Measurements from ENCODE around the gene TUBGCP5.

Gene TUBGCP5

GRCh38 chr15:23055316-23055715 is 15.9 kb upstream of the TUBGCP5 start:
- TF ChIP-seq CTCF (IDR thresholded peaks at IDR 0.05; ENCODE audit: low read depth, low read length, poor library complexity, severe bottlenecking): no peak
- no peak for TF ChIP-seq EZH2phosphoT487 (IDR thresholded peaks at IDR 0.05; ENCODE audit: borderline replicate concordance, low read length)
- Histone ChIP-seq H3K4me3 (ENCODE audit: low read length) (no peak overlapping the region), H3K4me1 (ENCODE audit: control insufficient read depth, low read length) (no peaks in the 10 kb centered on the region), H3F3A (ENCODE audit: control insufficient read depth, insufficient read depth) (no peaks in the 10 kb centered on the region), H3K27me3 (ENCODE audit: control insufficient read depth, low read length) (no peaks in the 10 kb centered on the region; the same call in 1 of the 2 replicates), H3K9me2 (replicated peaks; ENCODE audit: control insufficient read depth, low read length) (no peaks in the 10 kb centered on the region), H3K4me2 (ENCODE audit: low read length) (no peak overlapping the region), H3K36me3 (ENCODE audit: control insufficient read depth, low read length) (no peaks in the 10 kb centered on the region), H3K9me3 (ENCODE audit: control insufficient read depth, insufficient read depth, low read length) (no peaks in the 10 kb centered on the region), H3K27ac (ENCODE audit: low read depth, low read length) (no peak overlapping the region), H3K79me2 (ENCODE audit: control insufficient read depth, low read length) (no peaks in the 10 kb centered on the region), H4K20me1 (ENCODE audit: control insufficient read depth, insufficient read depth, low read depth, low read length) (no peaks in the 10 kb centered on the region)

GRCh38 chr15:23052522-23052921 is 13.2 kb upstream of the TUBGCP5 start:
- no peaks in the 10 kb centered on the region for H3K79me2 ChIP-seq (ENCODE audit: control insufficient read depth, low read length)
- no peaks in the 10 kb centered on the region for H3K9me3 ChIP-seq (ENCODE audit: control insufficient read depth, insufficient read depth, low read length)
- no peak overlapping the region for H3K4me2 ChIP-seq (ENCODE audit: low read length)
- H3K27ac ChIP-seq (ENCODE audit: low read depth, low read length): no peak overlapping the region
- H3K9me2 ChIP-seq (replicated peaks; ENCODE audit: control insufficient read depth, low read length): no peaks in the 10 kb centered on the region
- no peaks in the 10 kb centered on the region for H3K4me1 ChIP-seq (ENCODE audit: control insufficient read depth, low read length)
- no peaks in the 10 kb centered on the region for H3F3A ChIP-seq (ENCODE audit: control insufficient read depth, insufficient read depth)
- H3K36me3 ChIP-seq (ENCODE audit: control insufficient read depth, low read length): no peaks in the 10 kb centered on the region
- no peaks in the 10 kb centered on the region; the same call in 1 of the 2 replicates for H3K27me3 ChIP-seq (ENCODE audit: control insufficient read depth, low read length)
- no peak overlapping the region for H3K4me3 ChIP-seq (ENCODE audit: low read length)
- TF ChIP-seq CTCF (IDR thresholded peaks at IDR 0.05; ENCODE audit: low read depth, low read length, poor library complexity, severe bottlenecking) (no peak), EZH2phosphoT487 (IDR thresholded peaks at IDR 0.05; ENCODE audit: borderline replicate concordance, low read length) (no peak)
- no peaks in the 10 kb centered on the region for H4K20me1 ChIP-seq (ENCODE audit: control insufficient read depth, insufficient read depth, low read depth, low read length)

- Histone ChIP-seq H3K9me2 (replicated peaks; ENCODE audit: control insufficient read depth, low read length) (no peaks in the 10 kb centered on the region), H3K79me2 (ENCODE audit: control insufficient read depth, low read length) (no peaks in the 10 kb centered on the region), H4K20me1 (ENCODE audit: control insufficient read depth, insufficient read depth, low read depth, low read length) (no peaks in the 10 kb centered on the region), H3F3A (ENCODE audit: control insufficient read depth, insufficient read depth) (no peaks in the 10 kb centered on the region), H3K36me3 (ENCODE audit: control insufficient read depth, low read length) (no peaks in the 10 kb centered on the region), H3K27ac (ENCODE audit: low read depth, low read length) (no peak overlapping the region), H3K9me3 (ENCODE audit: control insufficient read depth, insufficient read depth, low read length) (no peaks in the 10 kb centered on the region), H3K27me3 (ENCODE audit: control insufficient read depth, low read length) (no peaks in the 10 kb centered on the region; the same call in 1 of the 2 replicates), H3K4me1 (ENCODE audit: control insufficient read depth, low read length) (no peaks in the 10 kb centered on the region), H3K4me3 (ENCODE audit: low read length) (no peak overlapping the region), H3K4me2 (ENCODE audit: low read length) (no peak overlapping the region)
- TF ChIP-seq EZH2phosphoT487 (IDR thresholded peaks at IDR 0.05; ENCODE audit: borderline replicate concordance, low read length) (no peak), CTCF (IDR thresholded peaks at IDR 0.05; ENCODE audit: low read depth, low read length, poor library complexity, severe bottlenecking) (no peak)
Observed at GRCh38 chr15:23050708-23051107, 11.3 kb upstream of the TUBGCP5 start.

All from DOHH2 (cell line).